A549 (cell line): ENCODE data around the gene PAPSS2. TPM values are rescaled to one million over a fixed set of nuclear protein-coding genes. Genes with fewer than 3 reads are reported as not detected.
A peak's percentile ranks its signal among the peaks of the same experiment; 100 is the strongest.

Source experiments
- ATAC-seq, 2 experiments: fragments of 200-7000 bp in 1 of 2; fragments of >200 bp in 1 of 2; cut with Nextera tagmentation in 1 of 2; cut with Tn5 transposase in 1 of 2; 3 replicates each; pipeline versions ENCODE4 v1.8.0 to v1.9.1; 2018 to 2020; ENCODE audit warnings: mild to moderate bottlenecking in 1 of 2, moderate library complexity in 1 of 2
- CTCF ChIA-PET: fragments of 300-600 bp; sonication (Branson Sonifier 250); formaldehyde crosslinking; extraction: SDS; loops from one replicate; lab custom pipeline; 2021; ENCODE audit warnings: antibody characterized with exemption, inconsistent platforms; lab: Yijun Ruan, JAX
- POLR2A ChIA-PET: fragments of 350-600 bp; formaldehyde crosslinking; extraction: SDS; loops from one replicate; lab custom pipeline; 2021; ENCODE audit warnings: antibody characterized with exemption, inconsistent platforms; lab: Yijun Ruan, JAX
- DNase-seq, 2 experiments: peaks; one replicate each; pipeline versions ENCODE4 v3.0.0 to v3.0.0-alpha.2; 2011 to 2016; ENCODE audit warnings: low read depth in 1 of 2, low spot score in 1 of 2
- FAIRE-seq: peaks from 2 replicates; lab custom pipeline; 2011; peaks lifted over from hg19 to GRCh38; lab: Jason Lieb, UNC
- H3K27ac ChIP-seq, 2 experiments: fragments of >200 bp; sonication (Bioruptor Twin); formaldehyde crosslinking; 3 replicates each; pipeline ENCODE4 v1.5.1; 2016 to 2017
- H3K4me1 ChIP-seq: fragments of >200 bp; sonication (Bioruptor Twin); formaldehyde crosslinking; 3 replicates; pipeline ENCODE4 v1.6.1; 2016
- H3K4me2 ChIP-seq: fragments of >200 bp; sonication (Bioruptor Twin); formaldehyde crosslinking; 3 replicates; pipeline ENCODE4 v1.6.1; 2016
- H3K4me3 ChIP-seq: fragments of >200 bp; sonication (Bioruptor Twin); formaldehyde crosslinking; 3 replicates; pipeline ENCODE4 v1.5.1; 2016
- H3K9me3 ChIP-seq: fragments of >200 bp; sonication (Bioruptor Twin); formaldehyde crosslinking; 3 replicates; pipeline ENCODE4 v1.6.1; 2016
- ATOH8 ChIP-seq: fragments of 250-450 bp; sonication (Bioruptor Pico); IDR thresholded peaks from 2 replicates; pipeline ENCODE4 v1.5.0; 2020; ENCODE audit warnings: low read depth, mild to moderate bottlenecking, moderate library complexity
- CBX8 ChIP-seq: fragments of 200-600 bp; sonication (generic); IDR thresholded peaks from 2 replicates; pipeline ENCODE4 v1.6.1; 2016
- CEBPB ChIP-seq, 2 experiments: fragments of >200 bp in 1 of 2; sonication (Bioruptor Twin) in 1 of 2; formaldehyde crosslinking in 1 of 2; IDR thresholded peaks; 2 replicates each; pipeline ENCODE4 v1.6.1; 2012 to 2016
- EP300 ChIP-seq, 2 experiments: fragments of >200 bp; sonication (Bioruptor Twin); formaldehyde crosslinking; IDR thresholded peaks; 2 replicates in 1 of 2; 3 replicates in 1 of 2; pipeline ENCODE4 v1.6.1; 2016 to 2017
- FOSL2 ChIP-seq, 2 experiments: fragments of 450-650 bp in 1 of 2; fragments of >200 bp in 1 of 2; sonication (Bioruptor Twin) in 1 of 2; formaldehyde crosslinking; IDR thresholded peaks; 2 replicates each; pipeline versions ENCODE4 v1.5.0 to v1.6.1; 2016 to 2020; ENCODE audit warnings: mild to moderate bottlenecking in 1 of 2, moderate library complexity in 1 of 2
- FOXS1 ChIP-seq: fragments of 250-450 bp; sonication (Bioruptor Pico); IDR thresholded peaks from 2 replicates; pipeline ENCODE4 v1.5.0; 2020; ENCODE audit warnings: mild to moderate bottlenecking, moderate library complexity
- GATA3 ChIP-seq: IDR thresholded peaks from 2 replicates; pipeline ENCODE4 v1.6.1; 2012; ENCODE audit warnings: borderline replicate concordance
- HEYL ChIP-seq: fragments of 250-450 bp; sonication (Bioruptor Pico); IDR thresholded peaks from 2 replicates; pipeline ENCODE4 v1.8.0; 2021; ENCODE audit warnings: mild to moderate bottlenecking, moderate library complexity
- HOXA7 ChIP-seq: fragments of 250-450 bp; sonication (Bioruptor Pico); IDR thresholded peaks from 2 replicates; pipeline ENCODE4 v1.5.0; 2020; ENCODE audit warnings: mild to moderate bottlenecking, moderate library complexity
- HOXB13 ChIP-seq: fragments of 250-450 bp; sonication (Bioruptor Pico); IDR thresholded peaks from 2 replicates; pipeline ENCODE4 v1.5.0; 2020; ENCODE audit warnings: low read depth, mild to moderate bottlenecking, moderate library complexity
- JUNB ChIP-seq: fragments of >200 bp; sonication (Bioruptor Twin); formaldehyde crosslinking; IDR thresholded peaks from 2 replicates; pipeline ENCODE4 v1.6.1; 2016
- KDM1A ChIP-seq: fragments of 200-600 bp; sonication (generic); IDR thresholded peaks from 2 replicates; pipeline ENCODE4 v1.6.1; 2016; ENCODE audit warnings: low read depth, mild to moderate bottlenecking
- KDM5A ChIP-seq: fragments of 200-600 bp; sonication (generic); IDR thresholded peaks from 2 replicates; pipeline ENCODE4 v1.6.1; 2016; ENCODE audit warnings: antibody characterized with exemption, mild to moderate bottlenecking
- MAZ ChIP-seq: fragments of 150-350 bp; IDR thresholded peaks from 2 replicates; pipeline ENCODE4 v1.6.1; 2014; ENCODE audit warnings: antibody characterized with exemption, low read depth, low read length, borderline replicate concordance
- MYC ChIP-seq: IDR thresholded peaks from 2 replicates; pipeline ENCODE4 v1.6.1; 2012; ENCODE audit warnings: mild to moderate bottlenecking, inconsistent platforms, low read length, improper control_type of control experiment, borderline replicate concordance
- NFE2L2 ChIP-seq: fragments of 150-350 bp; conservative IDR thresholded peaks from 2 replicates; pipeline ENCODE4 v1.6.1; 2014; ENCODE audit warnings: low read length
- POLR2A ChIP-seq: IDR thresholded peaks from 2 replicates; pipeline ENCODE4 v1.6.1; 2012; ENCODE audit warnings: mild to moderate bottlenecking, low read length
- RAD21 ChIP-seq, 2 experiments: fragments of >200 bp in 1 of 2; sonication (Bioruptor Twin) in 1 of 2; formaldehyde crosslinking in 1 of 2; IDR thresholded peaks in 1 of 2; conservative IDR thresholded peaks in 1 of 2; 2 replicates in 1 of 2; 3 replicates in 1 of 2; pipeline ENCODE4 v1.6.1; 2012 to 2018; ENCODE audit warnings: inconsistent platforms in 1 of 2
- RCOR1 ChIP-seq: fragments of 150-350 bp; IDR thresholded peaks from 2 replicates; pipeline ENCODE4 v1.6.1; 2014; ENCODE audit warnings: antibody characterized with exemption, low read length, low read depth
- SMC3 ChIP-seq: fragments of >200 bp; sonication (Bioruptor Twin); formaldehyde crosslinking; IDR thresholded peaks from 3 replicates; pipeline ENCODE4 v1.6.1; 2018; ENCODE audit warnings: inconsistent platforms
- TFCP2L1 ChIP-seq: fragments of 250-450 bp; sonication (Bioruptor Pico); IDR thresholded peaks from 2 replicates; pipeline ENCODE4 v1.5.0; 2021; ENCODE audit warnings: mild to moderate bottlenecking
- ZC3H11A ChIP-seq: fragments of 450-650 bp; IDR thresholded peaks from 2 replicates; pipeline ENCODE4 v1.6.1; 2014; ENCODE audit warnings: antibody characterized with exemption, mild to moderate bottlenecking
- WGBS: methylation state at CpG from one replicate; pipeline ENCODE4 v1.1.6; 2017; ENCODE audit errors: missing lambda C conversion rate; 5-methylcytosine and 5-hydroxymethylcytosine counted together
- polyA plus RNA-seq, 4 experiments: library from polyadenylated mRNA; depleted of rRNA in 3 of 4; stranded (reverse); fragments of >200 nt; fragmentation: RNase III in 1 of 4; extraction: RNeasy Plus Mini Kit Qiagen cat#74134 plus additional on column Dnase treatment in 1 of 4; gene quantifications; 2 replicates in 3 of 4; 3 replicates in 1 of 4; pipeline ENCODE4 v1.2.3, GENCODE V29; 2011 to 2017
- TF ChIP-seq, protein P1 (sequence below): fragments of >200 bp; sonication (Bioruptor Twin); formaldehyde crosslinking; IDR thresholded peaks from 3 replicates; pipeline ENCODE4 v1.5.1; 2016
- TF ChIP-seq, protein P2 (sequence below): fragments of 250-450 bp; sonication (Bioruptor Pico); IDR thresholded peaks from 2 replicates; pipeline ENCODE4 v1.5.0; 2021; ENCODE audit warnings: mild to moderate bottlenecking, moderate library complexity, borderline replicate concordance
- TF ChIP-seq, protein P3 (sequence below): IDR thresholded peaks from 2 replicates; pipeline ENCODE4 v1.6.1; 2012; ENCODE audit warnings: low read depth, borderline replicate concordance

Gene PAPSS2
- polyA plus RNA-seq, 2 of the 4 experiments (the other 2 are of a cell fraction): 27.7 to 29.0 TPM

DNA sequence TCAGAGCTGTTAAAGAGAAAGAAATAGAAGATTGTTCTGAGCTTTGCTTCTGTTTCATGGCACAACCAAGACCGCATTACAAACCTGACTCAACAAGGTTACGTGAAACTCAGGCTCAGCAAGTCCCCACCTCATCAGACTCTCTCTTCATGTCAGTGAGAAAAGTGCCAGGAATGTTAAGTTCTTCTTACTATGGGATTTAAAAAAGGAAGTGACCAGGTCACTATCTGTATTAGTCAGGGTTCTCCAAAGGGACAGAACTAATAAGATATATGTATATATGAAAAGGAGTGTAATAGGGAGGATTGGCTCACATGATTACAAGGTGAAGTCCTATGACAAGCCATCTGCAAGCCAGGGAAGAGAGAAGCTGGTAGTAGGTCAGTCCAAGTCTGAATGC, 25.4 kb upstream of the PAPSS2 start:
- no peaks in the 10 kb centered on the region for H3K9me3 ChIP-seq
- no peak overlapping the region for H3K4me2 ChIP-seq
- no peak for ATAC-seq
- DNase-seq: no peak
- POLR2A ChIA-PET: no interaction called here
- CTCF ChIA-PET: no interaction called here
- FAIRE-seq: no peak
- H3K27ac ChIP-seq: no peak overlapping the region
- WGBS: 87% methylated on average over 2 of the region's 2 CpGs
- H3K4me3 ChIP-seq: no peak overlapping the region
- H3K4me1 ChIP-seq: peaks cover 10% of the 10 kb centered on the region; the same call in 2 of the 3 replicates
- TF ChIP-seq FOXS1 (CRISPR knock-in tag) (no peak), CBX8 (no peak), MYC (no peak), GATA3 (no peak), NFE2L2 (no peak)
- TF ChIP-seq, protein P1, sequence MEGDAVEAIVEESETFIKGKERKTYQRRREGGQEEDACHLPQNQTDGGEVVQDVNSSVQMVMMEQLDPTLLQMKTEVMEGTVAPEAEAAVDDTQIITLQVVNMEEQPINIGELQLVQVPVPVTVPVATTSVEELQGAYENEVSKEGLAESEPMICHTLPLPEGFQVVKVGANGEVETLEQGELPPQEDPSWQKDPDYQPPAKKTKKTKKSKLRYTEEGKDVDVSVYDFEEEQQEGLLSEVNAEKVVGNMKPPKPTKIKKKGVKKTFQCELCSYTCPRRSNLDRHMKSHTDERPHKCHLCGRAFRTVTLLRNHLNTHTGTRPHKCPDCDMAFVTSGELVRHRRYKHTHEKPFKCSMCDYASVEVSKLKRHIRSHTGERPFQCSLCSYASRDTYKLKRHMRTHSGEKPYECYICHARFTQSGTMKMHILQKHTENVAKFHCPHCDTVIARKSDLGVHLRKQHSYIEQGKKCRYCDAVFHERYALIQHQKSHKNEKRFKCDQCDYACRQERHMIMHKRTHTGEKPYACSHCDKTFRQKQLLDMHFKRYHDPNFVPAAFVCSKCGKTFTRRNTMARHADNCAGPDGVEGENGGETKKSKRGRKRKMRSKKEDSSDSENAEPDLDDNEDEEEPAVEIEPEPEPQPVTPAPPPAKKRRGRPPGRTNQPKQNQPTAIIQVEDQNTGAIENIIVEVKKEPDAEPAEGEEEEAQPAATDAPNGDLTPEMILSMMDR: no peak

- WGBS: 8% methylated on average over 5 of the region's 5 CpGs
- Histone ChIP-seq H3K4me3 (no peak overlapping the region), H3K9me3 (no peaks in the 10 kb centered on the region), H3K4me1 (peaks cover 10% of the 10 kb centered on the region; the same call in 2 of the 3 replicates), H3K4me2 (peak overlapping the region; percentile 41), H3K27ac (peak overlapping the region; percentile 3 to 64; a peak in 3 of 6 replicates)
- ChIA-PET CTCF (no interaction called here), POLR2A (no interaction called here)
- DNase-seq: peak in 1 of 2 experiments; percentile 68
- no peak for FAIRE-seq
- no peak for TF ChIP-seq POLR2A
- TF ChIP-seq RCOR1: no peak
- TF ChIP-seq RAD21 (conservative IDR thresholded peaks at IDR 0.05 in 1 of 2, IDR thresholded peaks at IDR 0.05 in 1 of 2): no peak
- TF ChIP-seq HOXB13 (CRISPR knock-in tag): 0 out of 2 replicates have a peak, but pooled peaks have one; percentile 32
- TF ChIP-seq FOSL2 (IDR thresholded peaks at IDR 0.05): no peak
- TF ChIP-seq FOSL2 (CRISPR knock-in tag; IDR thresholded peaks at IDR 0.05): peak; percentile 69
- no peak for TF ChIP-seq ZC3H11A
- peak; percentile 24 to 80; a peak in 4 of 6 replicates for ATAC-seq
Measured at GRCh38 chr10:87635498-87636312, 24.0 kb upstream of the PAPSS2 start.

DNA sequence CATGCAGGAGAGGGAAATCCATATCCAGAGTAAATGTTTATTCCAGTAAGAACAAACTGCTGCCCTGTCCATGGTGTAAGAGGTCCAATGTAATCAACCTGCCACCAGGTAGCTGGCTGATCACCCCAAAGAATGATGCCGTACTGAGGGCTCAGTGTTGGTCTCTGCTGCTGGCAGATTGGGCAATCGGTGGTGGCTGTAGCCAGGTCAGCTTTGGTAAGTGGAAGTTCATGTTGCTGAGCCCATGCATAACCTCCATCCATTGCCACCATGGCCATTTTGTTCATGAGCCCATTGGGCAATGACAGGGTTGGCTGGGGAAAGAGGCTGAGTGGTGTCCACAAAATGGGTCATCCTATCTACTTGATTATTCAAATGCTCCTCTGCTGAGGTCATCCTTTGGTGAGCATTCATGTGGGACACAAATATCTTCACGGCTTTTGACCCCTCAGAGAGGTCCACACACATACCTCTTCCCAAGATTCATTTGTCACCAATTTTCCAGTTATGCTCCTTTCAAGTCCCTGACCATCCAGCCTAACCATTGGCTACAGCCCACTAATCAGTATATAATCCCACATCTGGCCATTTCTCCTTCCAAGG, 23.3 kb upstream of the PAPSS2 start:
- Histone ChIP-seq H3K4me1 (peaks cover 10% of the 10 kb centered on the region; the same call in 2 of the 3 replicates), H3K27ac (peak overlapping the region in 1 of 2 experiments; percentile 64; a peak in 2 of 6 replicates), H3K4me3 (no peak overlapping the region), H3K9me3 (no peaks in the 10 kb centered on the region), H3K4me2 (peak overlapping the region; percentile 41; the same call in 2 of the 3 replicates)
- ATAC-seq (no peak), DNase-seq (no peak), FAIRE-seq (no peak)
- 68% methylated on average over 3 of the region's 3 CpGs for WGBS
- CTCF ChIA-PET: no interaction called here
- POLR2A ChIA-PET: no interaction called here
- no peak for TF ChIP-seq SMC3
- no peak for TF ChIP-seq MAZ
- TF ChIP-seq KDM5A: no peak
- TF ChIP-seq, protein P1: no peak
- TF ChIP-seq HEYL (CRISPR knock-in tag): no peak
- TF ChIP-seq HOXA7: no peak
- no peak for TF ChIP-seq ZC3H11A
- no peak for TF ChIP-seq KDM1A
- TF ChIP-seq TFCP2L1 (CRISPR knock-in tag): no peak
- TF ChIP-seq ATOH8: no peak
- no peak for TF ChIP-seq JUNB
- TF ChIP-seq EP300 (IDR thresholded peaks at IDR 0.05): no peak
- TF ChIP-seq, protein P2, sequence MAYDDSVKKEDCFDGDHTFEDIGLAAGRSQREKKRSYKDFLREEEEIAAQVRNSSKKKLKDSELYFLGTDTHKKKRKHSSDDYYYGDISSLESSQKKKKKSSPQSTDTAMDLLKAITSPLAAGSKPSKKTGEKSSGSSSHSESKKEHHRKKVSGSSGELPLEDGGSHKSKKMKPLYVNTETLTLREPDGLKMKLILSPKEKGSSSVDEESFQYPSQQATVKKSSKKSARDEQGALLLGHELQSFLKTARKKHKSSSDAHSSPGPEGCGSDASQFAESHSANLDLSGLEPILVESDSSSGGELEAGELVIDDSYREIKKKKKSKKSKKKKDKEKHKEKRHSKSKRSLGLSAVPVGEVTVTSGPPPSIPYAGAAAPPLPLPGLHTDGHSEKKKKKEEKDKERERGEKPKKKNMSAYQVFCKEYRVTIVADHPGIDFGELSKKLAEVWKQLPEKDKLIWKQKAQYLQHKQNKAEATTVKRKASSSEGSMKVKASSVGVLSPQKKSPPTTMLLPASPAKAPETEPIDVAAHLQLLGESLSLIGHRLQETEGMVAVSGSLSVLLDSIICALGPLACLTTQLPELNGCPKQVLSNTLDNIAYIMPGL (CRISPR knock-in tag): no peak
- no peak for TF ChIP-seq CEBPB (IDR thresholded peaks at IDR 0.05)
- TF ChIP-seq, protein P3, sequence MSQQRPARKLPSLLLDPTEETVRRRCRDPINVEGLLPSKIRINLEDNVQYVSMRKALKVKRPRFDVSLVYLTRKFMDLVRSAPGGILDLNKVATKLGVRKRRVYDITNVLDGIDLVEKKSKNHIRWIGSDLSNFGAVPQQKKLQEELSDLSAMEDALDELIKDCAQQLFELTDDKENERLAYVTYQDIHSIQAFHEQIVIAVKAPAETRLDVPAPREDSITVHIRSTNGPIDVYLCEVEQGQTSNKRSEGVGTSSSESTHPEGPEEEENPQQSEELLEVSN: no peak
- no peak for TF ChIP-seq GATA3
